GM13977 (cell line): Measurements from ENCODE around the gene SH3BP4.

Experiments used
- DNase-seq: peaks from one replicate; pipeline ENCODE4 v3.0.0; 2012; ENCODE audit warnings: low spot score
- CTCF ChIP-seq: IDR thresholded peaks from 2 replicates; pipeline ENCODE4 v1.5.1; 2012; ENCODE audit warnings: mild to moderate bottlenecking, control low read depth; ENCODE audit not compliant: insufficient read depth; ENCODE audit errors: extremely low read depth, missing control alignments
- in situ Hi-C: fragments of 300-500 bp; cut with MboI; formaldehyde crosslinking; loops from one replicate; pipeline ENCODE4 v1.12.0; 2022; ENCODE audit warnings: low sequenced_read_pairs, low pct_unique_long_range_greater_than_20kb, mixed read lengths, inconsistent platforms; ENCODE audit not compliant: unreplicated experiment

Gene SH3BP4

GRCh38 chr2:235088496-235088921 lies 136.7 kb downstream of the SH3BP4 start:
- DNase-seq = no peak
- in situ Hi-C loops = no loop called here

GRCh38 chr2:235091421-235091820 lies 139.6 kb downstream of the SH3BP4 start:
- in situ Hi-C loops = no loop called here
- DNase-seq = no peak
- TF ChIP-seq CTCF = no peak

More at GRCh38 chr2:235088496-235088921, 136.7 kb downstream of the SH3BP4 start:
- no peak for TF ChIP-seq CTCF

- TF ChIP-seq CTCF = no peak
Measured at GRCh38 chr2:235091983-235092382, 140.2 kb downstream of the SH3BP4 start.

GRCh38 chr2:235092433-235093223 lies 140.8 kb downstream of the SH3BP4 start:
- DNase-seq = no peak

More at GRCh38 chr2:235091983-235092382, 140.2 kb downstream of the SH3BP4 start:
- in situ Hi-C loops = no loop called here
- no peak for DNase-seq

GRCh38 chr2:235094457-235094856 lies 142.6 kb downstream of the SH3BP4 start:
- in situ Hi-C loops = no loop called here
- no peak for DNase-seq
- TF ChIP-seq CTCF = no peak

More at GRCh38 chr2:235092433-235093223, 140.8 kb downstream of the SH3BP4 start:
- TF ChIP-seq CTCF = no peak
- in situ Hi-C loops = no loop called here

- in situ Hi-C loops = no loop called here
- no peak for TF ChIP-seq CTCF
- no peak for DNase-seq
Measured at GRCh38 chr2:235095569-235095968, 143.8 kb downstream of the SH3BP4 start.
